Right forelimb (tissue), 1 donor: ENCODE results near the gene CARD11.
A peak's percentile ranks its signal among the peaks of the same experiment; 100 is the strongest.

Experiments used
- DNase-seq: peaks from one replicate; pipeline ENCODE4 v3.0.0-alpha.2; 2018

The CARD11 gene

DNA sequence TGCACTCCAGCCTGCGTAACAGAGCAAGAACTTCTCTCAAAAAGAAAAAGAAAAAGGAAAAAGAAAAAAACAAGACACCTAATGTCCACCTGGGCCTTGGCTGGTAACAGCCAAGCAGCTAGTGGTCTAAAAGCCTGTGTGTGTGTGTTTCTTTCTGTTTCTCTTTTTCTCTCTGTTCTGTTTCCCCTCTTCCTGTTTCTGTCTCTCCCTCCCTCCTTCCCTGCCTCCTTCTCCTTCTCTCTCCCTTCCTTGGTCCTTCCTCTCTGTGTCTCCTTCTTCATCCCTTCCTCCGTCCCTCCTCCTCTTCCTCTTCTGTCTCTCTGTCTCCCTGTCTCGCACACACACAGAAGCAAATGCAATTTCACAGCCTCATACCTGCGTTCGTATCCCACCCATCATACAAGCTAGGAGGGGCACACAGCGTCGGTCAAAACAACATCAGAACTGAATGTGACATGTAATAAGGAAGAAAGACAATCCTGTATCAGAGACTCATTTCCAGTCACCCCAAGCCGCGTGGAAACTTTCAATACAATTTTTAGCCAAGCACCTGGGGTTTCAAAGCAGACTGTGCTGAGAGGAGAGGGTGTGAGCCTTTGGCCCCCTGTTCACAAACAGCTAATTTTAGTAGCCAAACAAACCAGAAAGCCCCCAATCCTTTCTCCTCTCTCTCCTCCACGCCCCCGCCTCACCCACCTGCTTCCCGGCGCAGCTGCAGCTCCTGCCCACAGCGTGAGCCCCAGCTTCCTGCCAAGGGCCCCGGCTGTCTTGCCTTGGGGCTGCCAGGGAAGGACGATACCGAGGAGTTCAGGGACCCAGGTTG is 149.3 kb downstream of the CARD11 start:
- no peak for DNase-seq

DNA sequence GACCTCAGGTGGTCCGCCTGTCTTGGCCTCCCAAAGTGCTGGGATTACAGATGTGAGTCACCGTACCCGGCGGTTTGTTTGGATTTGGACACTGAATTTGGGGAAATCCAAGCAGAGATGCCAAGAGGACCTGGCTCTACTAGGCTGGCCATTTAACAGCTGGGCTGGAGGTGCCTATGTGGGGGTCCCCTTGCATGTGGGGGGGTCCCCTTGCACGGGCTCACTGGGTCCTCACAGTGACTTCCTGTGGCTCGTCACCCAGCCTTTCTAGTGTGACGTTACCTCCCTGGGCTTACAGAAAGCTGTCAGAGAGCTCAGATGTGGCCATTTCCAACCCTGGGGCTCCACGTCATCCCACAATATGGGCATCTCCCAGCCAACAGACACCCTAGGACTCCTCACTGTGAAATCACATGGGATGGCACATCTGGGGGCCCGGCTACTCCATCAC is 150.2 kb downstream of the CARD11 start:
- DNase-seq = no peak

DNA sequence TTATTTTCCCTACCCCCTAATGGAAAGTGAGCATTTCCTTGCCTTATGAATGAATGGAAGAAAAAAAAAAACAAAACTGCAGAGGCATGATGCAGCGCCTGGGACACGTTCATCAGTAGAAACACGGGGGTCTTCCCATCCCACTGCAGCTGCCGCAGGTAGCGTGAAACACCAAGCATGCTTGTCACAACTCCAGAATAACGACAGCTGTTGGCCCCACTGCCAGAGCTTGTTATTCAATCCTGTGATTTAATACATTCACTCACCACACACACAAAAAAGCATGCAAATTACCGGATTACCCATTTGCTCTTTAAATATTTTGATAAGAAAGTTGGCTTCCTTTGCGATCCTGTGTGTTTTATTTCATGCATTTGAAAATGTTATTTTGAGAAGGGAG is 151.1 kb downstream of the CARD11 start:
- no peak for DNase-seq

DNA sequence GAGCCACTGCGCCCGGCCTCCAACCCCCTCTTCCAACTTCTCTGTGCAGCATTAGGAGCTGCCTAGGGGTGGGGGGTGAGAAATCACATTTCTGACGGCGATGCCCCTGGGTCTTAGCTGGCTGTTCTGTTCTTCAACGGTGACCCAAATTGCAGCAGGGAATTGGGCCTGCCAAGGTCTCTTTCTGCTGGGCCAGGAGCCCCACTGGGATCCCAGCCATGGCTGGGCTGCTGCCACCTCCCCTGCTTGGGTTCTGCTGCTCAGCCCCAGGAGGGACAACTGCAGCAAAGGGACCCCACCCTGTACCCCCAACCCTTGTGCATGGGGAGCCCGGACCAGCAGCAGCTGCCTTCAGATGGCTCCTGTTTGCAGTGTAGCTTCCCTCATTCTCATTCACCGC is 155.9 kb downstream of the CARD11 start:
- DNase-seq = no peak

DNA sequence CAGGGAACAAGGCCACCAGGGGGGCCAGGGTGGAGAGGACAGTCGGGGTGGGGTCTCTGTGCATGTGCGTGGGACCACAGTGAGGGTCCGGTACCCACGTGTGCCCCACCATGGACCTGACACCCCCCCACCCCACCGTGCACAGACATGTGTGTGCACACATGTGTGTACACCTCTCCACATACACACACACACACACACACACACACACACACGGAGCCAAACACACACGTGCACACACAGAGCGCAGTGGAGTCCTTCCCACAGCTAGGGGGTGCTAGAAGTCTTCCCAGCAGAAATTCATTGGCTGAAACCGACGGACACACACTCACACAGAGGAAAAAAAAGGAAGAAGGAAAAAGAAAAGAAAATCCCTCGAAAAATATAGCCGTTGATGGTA is 156.8 kb downstream of the CARD11 start:
- DNase-seq = peak; percentile 77

DNA sequence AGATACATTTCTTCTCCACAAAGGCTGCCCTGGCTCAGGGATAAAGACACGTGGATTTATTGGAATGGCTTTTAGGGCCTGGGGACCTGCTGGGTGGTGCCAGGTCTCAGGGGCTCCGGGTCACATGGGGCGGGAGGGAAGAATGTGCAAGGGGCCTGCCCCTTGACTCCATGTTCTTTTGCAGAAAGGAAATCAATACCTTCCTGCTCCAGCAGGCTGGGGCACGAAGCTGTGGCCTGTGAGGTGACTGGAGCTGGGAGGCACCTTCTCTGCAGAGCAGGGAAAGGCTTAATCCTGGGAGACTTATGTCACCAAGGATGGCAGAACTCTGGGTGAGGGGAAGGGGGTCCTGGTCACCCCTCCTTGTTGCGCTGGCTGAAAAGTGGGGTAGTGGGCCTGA is 157.3 kb downstream of the CARD11 start:
- DNase-seq = no peak

GRCh38 chr7:2884161-2884560 is 159.5 kb downstream of the CARD11 start:
- no peak for DNase-seq

GRCh38 chr7:2883101-2883500 is 160.6 kb downstream of the CARD11 start:
- no peak for DNase-seq

GRCh38 chr7:2882111-2882510 is 161.6 kb downstream of the CARD11 start:
- DNase-seq = no peak

GRCh38 chr7:2880874-2881533 is 162.7 kb downstream of the CARD11 start:
- DNase-seq = no peak

- DNase-seq = no peak
These were observed 163.6 kb downstream of the CARD11 start for GRCh38 chr7:2880051-2880450.

DNA sequence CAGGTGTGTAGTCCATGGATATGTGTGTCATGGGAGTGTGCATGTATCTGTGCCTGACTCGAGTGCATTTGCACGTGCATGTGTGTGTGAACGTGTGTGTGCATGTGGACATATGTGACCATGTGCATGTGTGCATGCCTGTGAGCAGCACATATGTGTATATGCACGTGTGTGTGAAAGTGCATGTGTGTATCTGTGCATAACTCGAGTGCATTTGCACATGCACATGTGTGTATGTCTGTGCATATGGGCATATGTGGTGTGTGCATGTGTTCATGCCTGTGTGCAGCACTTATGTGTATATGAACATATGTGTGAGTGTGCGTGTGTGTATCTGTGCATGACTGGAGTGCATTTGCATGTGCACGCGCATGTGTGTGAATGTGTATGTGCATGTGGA is 164.3 kb downstream of the CARD11 start:
- no peak for DNase-seq

DNA sequence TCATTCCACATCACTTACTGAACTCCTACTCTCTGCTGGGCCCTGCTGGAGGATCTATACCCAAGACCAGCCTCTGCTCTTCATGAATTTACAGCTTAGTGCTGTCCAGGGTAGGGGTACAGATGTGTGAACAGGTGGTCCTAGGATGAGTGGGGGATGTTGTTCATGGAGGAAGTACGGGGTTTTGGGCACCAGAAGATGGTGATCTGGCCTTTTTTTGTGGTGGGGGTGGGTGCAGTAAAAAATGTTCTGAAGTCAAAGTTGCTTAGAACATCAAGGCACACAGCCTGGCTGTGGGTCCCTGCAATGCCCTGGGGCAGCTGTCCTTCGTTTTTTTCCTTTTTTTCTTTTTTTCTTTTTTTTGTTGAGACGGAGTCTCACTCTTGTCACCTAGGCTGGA is 165.4 kb downstream of the CARD11 start:
- no peak for DNase-seq

- DNase-seq = no peak
These were observed 167.5 kb downstream of the CARD11 start for GRCh38 chr7:2876031-2876731.

GRCh38 chr7:2873686-2874551 is 169.7 kb downstream of the CARD11 start:
- DNase-seq = no peak

GRCh38 chr7:2873146-2873545 is 170.5 kb downstream of the CARD11 start:
- no peak for DNase-seq

GRCh38 chr7:2872296-2872874 is 171.3 kb downstream of the CARD11 start:
- DNase-seq = no peak

- peak; percentile 73 for DNase-seq
These were observed 173.2 kb downstream of the CARD11 start for GRCh38 chr7:2870471-2870931.

DNA sequence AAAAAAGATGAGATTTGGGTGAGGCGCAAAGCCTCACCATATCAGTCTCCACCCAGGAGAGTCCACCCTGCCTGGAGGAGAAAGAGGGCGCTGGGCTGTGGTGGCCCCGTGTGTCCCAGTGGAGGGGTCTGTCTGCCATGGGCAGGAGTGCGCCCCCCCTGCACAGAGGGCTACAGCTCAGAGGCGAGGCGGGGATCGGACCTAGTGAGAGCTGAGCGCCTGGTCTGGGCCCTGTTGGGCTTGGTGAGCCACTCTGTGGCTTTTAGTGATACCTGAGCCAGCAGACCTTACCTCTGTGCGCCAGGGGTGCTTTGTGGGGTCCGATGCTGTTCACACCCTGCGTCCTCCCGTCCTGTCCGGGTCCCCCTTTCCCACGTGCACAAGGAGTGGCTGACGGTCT is 173.7 kb downstream of the CARD11 start:
- no peak for DNase-seq

DNA sequence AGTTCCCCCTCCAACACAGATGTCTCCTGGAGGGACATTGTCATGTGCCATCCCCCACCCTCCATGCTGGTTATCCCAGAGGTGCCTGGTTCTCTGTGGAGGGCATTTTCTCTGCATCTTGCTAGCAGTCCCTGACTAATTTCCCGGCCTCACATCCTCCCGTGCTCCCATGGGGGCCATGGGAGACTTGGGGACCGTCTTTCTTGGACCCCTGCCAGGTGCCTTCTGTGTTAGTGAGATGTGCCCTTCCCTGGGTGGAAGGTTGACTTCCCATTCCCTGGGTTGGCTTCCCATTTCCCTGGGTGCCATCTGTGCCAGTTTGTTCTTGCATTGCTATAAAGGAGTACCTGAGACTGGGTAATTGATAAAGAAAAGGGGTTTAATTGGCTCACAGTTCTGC is 177.1 kb downstream of the CARD11 start:
- DNase-seq = no peak

GRCh38 chr7:2864999-2865670 is 178.5 kb downstream of the CARD11 start:
- peak; percentile 83 for DNase-seq
